22Rv1 (cell line): ENCODE results near the gene EEA1.

Source experiments
- CTCF ChIP-seq: fragments of 450-650 bp; IDR thresholded peaks from 2 replicates; pipeline ENCODE4 v1.5.1; 2017; ENCODE audit warnings: mild to moderate bottlenecking
- ZFX ChIP-seq: fragments of 450-650 bp; IDR thresholded peaks from 2 replicates; pipeline ENCODE4 v1.6.1; 2017; ENCODE audit warnings: antibody characterized with exemption, borderline replicate concordance

- TF ChIP-seq CTCF (no peak), ZFX (no peak)
These were observed 48.2 kb upstream of the EEA1 start for GRCh38 chr12:92977326-92977725.
